Keratinocyte (primary cell): ENCODE data around the gene OSBPL5.

ENCODE experiments used
- CTCF ChIP-seq, 3 experiments: IDR thresholded peaks in 1 of 3; conservative IDR thresholded peaks in 1 of 3; optimal IDR thresholded peaks in 1 of 3; 2 replicates in 2 of 3; 3 replicates in 1 of 3; pipeline versions ENCODE3 to v1.5.1; 2011; ENCODE audit warnings: low read length in 3 of 3, mild to moderate bottlenecking in 3 of 3, moderate library complexity in 2 of 3, control low read depth in 1 of 3, inconsistent platforms in 1 of 3; ENCODE audit not compliant: insufficient read depth in 2 of 3; ENCODE audit errors: extremely low read depth in 1 of 3
- EZH2 ChIP-seq: IDR thresholded peaks from one replicate; pipeline ENCODE4 v1.6.1; 2012; ENCODE audit warnings: inconsistent platforms, mild to moderate bottlenecking, low read length, moderate library complexity

GRCh38 chr11:3167143-3168119, 2.3 kb upstream of the OSBPL5 start:
- TF ChIP-seq CTCF (optimal IDR thresholded peaks at IDR 0.05 in 1 of 3, IDR thresholded peaks at IDR 0.05 in 1 of 3, conservative IDR thresholded peaks at IDR 0.05 in 1 of 3; ENCODE audit: extremely low read depth in 1 of 3, insufficient read depth in 2 of 3, low read length in 3 of 3) (no peak), EZH2 (no peak)
